NOMO-1 treated with DMSO at 0.1 percent for 48 hours (cell line): ENCODE data around the gene PLEKHG5.
"Not testable (repeated sequence)": the region's sequence is repeated elsewhere in the genome, so short reads cannot be mapped to it uniquely, and the experiment has no call there.

ENCODE experiments used
- DNase-seq: peaks from one replicate; lab custom pipeline; 2025; ENCODE audit not compliant: unreplicated experiment; lab: John Stamatoyannopoulos, UW

The PLEKHG5 gene

GRCh38 chr1:6447818-6448748 lies 43.4 kb downstream of the PLEKHG5 start:
- DNase-seq: no peak

GRCh38 chr1:6447016-6447817 lies 44.2 kb downstream of the PLEKHG5 start:
- no peak for DNase-seq

- no peak for DNase-seq
Measured at GRCh38 chr1:6446665-6447015, 44.8 kb downstream of the PLEKHG5 start.

GRCh38 chr1:6445929-6446328 lies 45.5 kb downstream of the PLEKHG5 start:
- not testable (repeated sequence) for DNase-seq

DNA sequence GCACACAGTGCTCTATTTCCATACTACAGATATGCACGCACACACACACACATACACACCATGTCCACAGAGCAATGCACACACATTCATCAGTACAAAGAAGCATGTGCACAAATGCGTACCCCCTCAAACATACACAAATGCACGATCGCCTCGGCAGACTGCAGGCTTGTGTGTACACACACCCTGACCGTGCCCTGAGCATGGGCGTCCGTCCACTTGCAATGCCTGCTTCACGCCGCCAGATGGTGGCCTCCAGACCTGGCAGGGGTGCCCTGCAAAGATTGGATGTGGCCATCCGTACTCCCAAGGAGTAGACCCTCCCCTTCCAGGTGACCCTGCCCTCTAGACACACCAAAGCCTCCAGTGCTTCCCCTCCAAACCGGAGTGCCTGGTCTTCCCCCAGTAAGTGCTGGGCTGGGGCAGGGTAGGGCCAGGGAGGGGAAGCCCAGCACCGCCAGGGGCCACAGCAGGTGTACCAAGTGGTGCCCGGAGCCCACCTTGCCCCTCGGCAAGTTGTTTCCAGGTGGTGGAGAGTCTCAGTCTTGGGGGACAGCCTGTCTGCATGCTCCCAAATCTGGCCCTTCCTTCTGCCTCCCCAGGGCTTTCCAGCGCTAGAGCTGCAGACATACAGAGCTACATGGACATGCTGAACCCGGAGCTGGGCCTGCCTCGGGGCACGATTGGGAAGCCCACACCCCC lies 46.3 kb downstream of the PLEKHG5 start:
- DNase-seq: no peak

DNA sequence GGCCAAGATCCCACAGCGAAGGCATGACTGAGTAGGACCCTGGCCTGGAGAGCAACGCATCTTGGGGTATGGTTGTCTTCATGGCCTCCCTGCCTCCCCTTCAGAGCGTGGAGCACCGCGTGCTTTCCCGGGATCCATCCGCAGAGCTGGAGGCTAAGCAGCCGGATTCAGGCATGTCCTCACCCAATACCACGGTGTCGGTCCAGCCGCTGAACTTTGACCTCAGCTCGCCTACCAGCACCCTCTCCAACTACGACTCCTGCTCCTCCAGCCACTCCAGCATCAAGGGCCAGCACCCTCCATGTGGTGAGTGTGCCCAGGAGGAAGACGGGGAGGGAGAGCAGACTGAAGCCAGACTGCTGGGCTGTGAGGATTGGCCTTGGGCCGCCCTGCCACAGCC lies 47.1 kb downstream of the PLEKHG5 start:
- no peak for DNase-seq

GRCh38 chr1:6443339-6444115 lies 47.9 kb downstream of the PLEKHG5 start:
- DNase-seq: no peak

DNA sequence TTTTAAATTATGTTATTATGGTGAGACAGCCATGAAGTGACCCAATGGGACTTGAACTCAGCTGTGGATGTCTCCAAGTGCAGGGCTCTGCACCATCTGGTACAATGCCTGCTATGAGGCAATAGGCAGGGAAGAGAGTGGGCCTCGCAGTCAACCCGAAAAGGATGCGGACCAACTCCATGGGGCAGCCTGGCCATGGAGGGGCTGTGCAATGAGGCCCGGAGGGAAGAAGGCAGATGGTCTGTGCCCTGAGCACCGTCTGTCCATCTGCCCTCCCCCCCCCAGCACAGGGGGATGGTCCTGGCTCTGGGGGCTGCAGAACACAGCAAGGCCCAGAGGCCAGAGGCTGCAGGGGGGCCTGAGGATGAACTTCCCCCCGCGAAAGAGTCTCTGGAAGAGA lies 49.9 kb downstream of the PLEKHG5 start:
- no peak for DNase-seq

DNA sequence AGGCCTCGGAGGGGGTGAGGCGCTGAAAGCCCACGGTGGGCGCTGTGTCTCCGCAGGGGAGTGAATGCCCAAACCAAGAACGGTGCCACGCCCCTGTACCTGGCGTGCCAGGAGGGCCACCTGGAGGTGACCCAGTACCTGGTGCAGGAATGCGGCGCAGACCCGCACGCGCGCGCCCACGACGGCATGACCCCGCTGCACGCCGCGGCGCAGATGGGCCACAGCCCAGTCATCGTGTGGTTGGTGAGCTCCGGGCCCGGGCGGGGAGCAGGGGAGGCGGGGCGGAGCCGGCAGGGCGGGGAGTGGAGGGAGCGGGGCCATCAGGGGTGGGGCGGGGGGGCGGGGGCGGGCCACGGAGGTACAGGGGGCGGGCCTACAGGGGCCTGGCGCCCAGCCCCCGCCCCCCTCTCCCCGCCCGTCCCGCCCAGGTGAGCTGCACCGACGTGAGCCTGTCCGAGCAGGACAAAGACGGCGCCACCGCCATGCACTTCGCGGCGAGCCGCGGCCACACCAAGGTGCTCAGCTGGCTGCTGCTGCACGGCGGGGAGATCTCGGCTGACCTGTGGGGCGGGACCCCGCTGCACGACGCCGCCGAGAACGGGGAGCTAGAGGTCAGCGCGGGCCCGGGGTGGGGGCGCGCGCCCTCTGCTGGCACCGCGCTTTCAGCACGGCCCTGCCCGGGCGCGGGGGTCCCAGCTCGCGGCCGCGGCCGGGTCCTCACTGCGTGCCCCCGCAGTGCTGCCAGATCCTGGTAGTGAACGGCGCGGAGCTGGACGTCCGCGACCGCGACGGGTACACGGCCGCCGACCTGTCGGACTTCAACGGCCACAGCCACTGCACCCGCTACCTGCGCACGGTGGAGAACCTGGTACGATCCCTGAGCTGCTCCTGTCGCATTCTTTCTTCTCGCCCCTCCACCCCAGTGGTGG lies 51.0 kb downstream of the PLEKHG5 start:
- peak; percentile 11 for DNase-seq

GRCh38 chr1:6438047-6438525 lies 53.4 kb downstream of the PLEKHG5 start:
- peak; percentile 34 for DNase-seq

DNA sequence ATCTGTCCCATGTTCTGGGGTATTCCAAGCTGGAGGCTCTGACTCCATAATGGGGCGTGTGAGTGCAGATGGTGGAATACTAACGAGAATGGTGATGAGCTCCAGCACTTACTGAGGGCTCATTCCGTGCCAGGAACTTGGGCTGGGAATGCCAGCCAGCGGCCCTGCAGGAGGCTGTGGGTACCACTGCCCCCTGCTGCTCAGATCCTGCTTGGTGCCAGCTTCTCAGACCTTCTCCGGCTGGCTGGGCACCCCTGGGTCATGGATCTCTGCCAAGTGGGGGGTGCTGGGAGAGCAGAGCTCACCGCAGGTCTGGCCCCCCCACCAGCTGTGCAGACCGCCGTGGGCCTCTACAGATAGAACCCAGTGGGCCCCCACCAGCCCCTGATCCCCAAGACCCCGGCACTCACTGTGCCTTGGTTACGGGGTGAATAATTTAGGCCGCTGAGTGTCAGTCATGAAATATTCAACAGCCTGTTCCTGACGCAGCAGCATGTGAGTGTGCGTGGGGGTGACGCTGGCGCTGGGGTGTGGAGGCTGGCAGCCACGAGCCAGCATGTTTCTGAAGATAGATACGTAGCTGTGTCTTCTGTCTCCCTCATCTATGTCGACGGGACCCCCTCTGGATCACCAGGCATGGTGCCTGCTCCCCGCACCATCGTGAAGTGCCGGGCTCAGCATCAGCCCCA lies 54.3 kb downstream of the PLEKHG5 start:
- not testable (repeated sequence) for DNase-seq

- DNase-seq: not testable (repeated sequence)
Measured at GRCh38 chr1:6436277-6436676, 55.2 kb downstream of the PLEKHG5 start.

GRCh38 chr1:6435547-6435946 lies 55.9 kb downstream of the PLEKHG5 start:
- no peak for DNase-seq

DNA sequence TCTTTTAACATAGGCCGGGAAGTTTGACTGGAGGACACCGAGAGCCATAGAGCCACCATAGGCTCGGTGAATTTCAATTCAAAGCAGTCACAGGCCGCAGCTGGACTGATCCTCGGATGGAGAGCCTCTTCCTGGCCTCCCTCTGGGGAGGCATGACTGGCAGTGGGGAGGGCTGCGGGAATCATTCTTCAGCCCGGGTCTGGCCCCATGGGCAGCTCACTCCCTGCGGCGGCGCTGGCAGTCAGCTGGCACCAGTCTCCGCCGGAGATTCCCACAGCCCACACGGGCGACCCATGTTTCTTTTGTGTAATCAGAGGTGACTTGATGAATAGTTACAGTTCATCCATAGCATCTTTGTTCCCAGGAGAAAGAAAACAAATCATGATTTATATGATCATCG lies 56.3 kb downstream of the PLEKHG5 start:
- no peak for DNase-seq

- DNase-seq: no peak
Measured at GRCh38 chr1:6434186-6434585, 57.3 kb downstream of the PLEKHG5 start.

DNA sequence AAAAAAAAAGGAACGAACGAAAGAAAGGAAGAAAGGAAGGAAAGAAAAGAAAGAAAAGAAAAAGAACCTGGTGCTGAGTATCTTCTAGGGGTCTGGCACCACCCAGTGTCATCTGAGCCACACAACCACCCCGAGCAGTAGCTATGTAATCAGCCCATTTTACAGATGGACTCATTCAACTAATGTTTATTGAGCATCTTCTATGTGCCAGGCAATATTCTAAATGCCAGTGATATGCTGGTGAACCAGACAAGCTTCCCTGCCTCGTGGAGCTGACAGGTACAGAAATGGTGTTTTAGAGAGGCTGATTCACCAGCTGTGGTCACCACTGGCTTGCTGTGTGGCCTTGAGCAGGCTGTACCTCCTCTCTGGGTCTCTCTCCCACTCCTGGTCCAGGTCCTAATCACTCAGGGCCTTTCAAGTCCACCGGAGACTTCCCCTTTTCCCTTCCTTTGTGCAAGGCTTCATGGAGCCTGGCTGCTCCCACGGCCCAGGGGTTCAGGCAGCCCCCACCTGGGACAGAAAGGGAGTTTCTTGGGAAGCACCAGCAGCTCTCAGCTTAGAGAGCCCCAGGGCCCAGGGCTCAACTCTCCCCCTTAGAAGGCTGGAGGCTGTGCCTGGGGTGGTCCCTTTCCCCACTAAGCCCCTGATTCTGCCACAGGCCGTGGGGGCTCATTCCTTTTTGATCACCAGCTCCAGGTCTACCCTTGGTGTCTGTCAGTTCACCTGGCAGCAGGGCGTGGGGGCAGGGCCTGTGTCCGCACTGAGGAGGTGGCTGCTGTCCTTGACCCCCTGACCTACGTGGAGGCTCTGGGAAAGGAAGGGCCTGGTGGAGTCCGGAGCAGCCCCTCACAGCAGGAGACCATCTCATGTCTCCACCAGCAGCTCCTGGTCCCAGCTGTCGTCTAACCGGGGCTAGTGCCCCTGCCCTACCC lies 59.6 kb downstream of the PLEKHG5 start:
- DNase-seq: not testable (repeated sequence)

- not testable (repeated sequence) for DNase-seq
Measured at GRCh38 chr1:6429660-6430411, 61.6 kb downstream of the PLEKHG5 start.
